Mesothelial cell of epicardium (in vitro differentiated cells): ENCODE results near the gene UBE2L6. TPM values are rescaled to one million over a fixed set of nuclear protein-coding genes. Genes with fewer than 3 reads are reported as not detected.

Experiments
- DNase-seq, 2 experiments: peaks; one replicate each; pipeline ENCODE4 v3.0.0; 2021; ENCODE audit warnings: low spot score in 2 of 2; ENCODE audit not compliant: unreplicated experiment in 2 of 2
- H3K27ac Mint-ChIP-seq: 2 replicates; pipeline ENCODE4 v1.8.0; 2021; ENCODE audit warnings: mixed read lengths
- H3K27me3 Mint-ChIP-seq: 2 replicates; pipeline ENCODE4 v1.8.0; 2021; ENCODE audit warnings: low read depth, mixed read lengths
- H3K36me3 Mint-ChIP-seq: 2 replicates; pipeline ENCODE4 v1.8.0; 2021; ENCODE audit warnings: mixed read lengths
- H3K4me1 Mint-ChIP-seq: 2 replicates; pipeline ENCODE4 v1.8.0; 2021; ENCODE audit warnings: mixed read lengths
- H3K4me3 Mint-ChIP-seq: 2 replicates; pipeline ENCODE4 v1.8.0; 2021; ENCODE audit warnings: mild to moderate bottlenecking, moderate library complexity, mixed read lengths
- H3K9me3 Mint-ChIP-seq: 2 replicates; pipeline ENCODE4 v1.8.0; 2021; ENCODE audit warnings: mixed read lengths
- CTCF ChIP-seq: fragments of 200-600 bp; sonication (generic); IDR thresholded peaks from one replicate; pipeline ENCODE4 v1.5.0; 2021; ENCODE audit warnings: antibody characterized with exemption; ENCODE audit not compliant: unreplicated experiment
- total RNA-seq: library from RNA; stranded (reverse); gene quantifications from 3 replicates; pipeline ENCODE4 v1.2.1, GENCODE V29; 2021

The UBE2L6 gene
- total RNA-seq, 1 donor from 2014 or later = 39.2 TPM

GRCh38 chr11:57511741-57512430, 55.6 kb downstream of the UBE2L6 start:
- no peak overlapping the region for H3K4me3 Mint-ChIP-seq
- no peak for DNase-seq
- H3K9me3 Mint-ChIP-seq = no peaks in the 10 kb centered on the region
- TF ChIP-seq CTCF = no peak
- H3K4me1 Mint-ChIP-seq = peaks cover 11% of the 10 kb centered on the region
- no peaks in the 10 kb centered on the region for H3K36me3 Mint-ChIP-seq
- no peak overlapping the region for H3K27ac Mint-ChIP-seq
- H3K27me3 Mint-ChIP-seq = peaks cover 64% of the 10 kb centered on the region

GRCh38 chr11:57508341-57509170, 58.9 kb downstream of the UBE2L6 start:
- H3K27ac Mint-ChIP-seq = no peak overlapping the region
- TF ChIP-seq CTCF = no peak
- peaks cover 32% of the 10 kb centered on the region for H3K27me3 Mint-ChIP-seq
- no peaks in the 10 kb centered on the region for H3K9me3 Mint-ChIP-seq
- H3K36me3 Mint-ChIP-seq = no peaks in the 10 kb centered on the region
- no peaks in the 10 kb centered on the region for H3K4me1 Mint-ChIP-seq
- no peak for DNase-seq
- H3K4me3 Mint-ChIP-seq = no peak overlapping the region

GRCh38 chr11:57506522-57506921, 61.0 kb downstream of the UBE2L6 start:
- Mint-ChIP-seq H3K36me3 (no peaks in the 10 kb centered on the region), H3K9me3 (no peaks in the 10 kb centered on the region), H3K4me1 (no peaks in the 10 kb centered on the region), H3K27ac (no peak overlapping the region), H3K4me3 (no peak overlapping the region), H3K27me3 (peaks cover 11% of the 10 kb centered on the region)
- TF ChIP-seq CTCF = no peak
- no peak for DNase-seq

- H3K27me3 Mint-ChIP-seq = peaks cover 6% of the 10 kb centered on the region
- H3K4me1 Mint-ChIP-seq = peaks cover 8% of the 10 kb centered on the region
- no peak overlapping the region for H3K27ac Mint-ChIP-seq
- H3K36me3 Mint-ChIP-seq = no peaks in the 10 kb centered on the region
- no peak for TF ChIP-seq CTCF
- no peak overlapping the region for H3K4me3 Mint-ChIP-seq
- DNase-seq = no peak
- H3K9me3 Mint-ChIP-seq = no peaks in the 10 kb centered on the region
Measured at GRCh38 chr11:57504511-57504910, 63.0 kb downstream of the UBE2L6 start.

- Mint-ChIP-seq H3K27me3 (no peaks in the 10 kb centered on the region), H3K4me1 (peaks cover 12% of the 10 kb centered on the region), H3K36me3 (no peaks in the 10 kb centered on the region), H3K4me3 (no peak overlapping the region), H3K9me3 (no peaks in the 10 kb centered on the region), H3K27ac (no peak overlapping the region)
- DNase-seq = no peak
- no peak for TF ChIP-seq CTCF
Measured at GRCh38 chr11:57502870-57503269, 64.6 kb downstream of the UBE2L6 start.
